OCI-LY7 (cell line): ENCODE results near the gene GSG1L.

ENCODE experiments used
- EZH2phosphoT487 ChIP-seq: fragments of 200-600 bp; sonication (generic); IDR thresholded peaks from 2 replicates; pipeline ENCODE4 v1.6.1; 2018; ENCODE audit warnings: low read depth, borderline replicate concordance, mild to moderate bottlenecking, mixed run types, antibody characterized with exemption, low read length, moderate library complexity, mixed read lengths
- TF ChIP-seq, protein P1 (sequence below): fragments of 200-600 bp; sonication (generic); conservative IDR thresholded peaks from 2 replicates; pipeline ENCODE4 v1.5.1; 2014; ENCODE audit warnings: mild to moderate bottlenecking, antibody characterized with exemption, low read length, moderate library complexity, mixed read lengths

DNA sequence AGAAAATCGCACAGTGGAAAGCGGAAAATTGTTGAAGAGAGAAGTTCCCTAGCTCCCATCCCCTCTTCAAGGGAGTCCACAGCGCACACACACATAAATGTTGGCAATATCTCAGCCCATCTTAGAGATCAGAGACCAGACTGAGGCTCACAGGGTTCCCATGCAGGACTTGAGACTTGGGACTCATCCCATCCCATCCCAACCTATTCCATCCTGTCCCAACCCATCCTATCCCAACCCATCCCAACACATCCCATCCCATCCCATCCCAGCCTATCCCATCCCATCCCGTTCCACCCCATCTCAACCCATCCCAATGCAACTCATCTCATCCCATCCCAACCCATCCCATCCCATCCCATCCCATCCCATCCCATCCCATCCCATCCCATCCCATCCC, 29.6 kb downstream of the GSG1L start:
- TF ChIP-seq, protein P1, sequence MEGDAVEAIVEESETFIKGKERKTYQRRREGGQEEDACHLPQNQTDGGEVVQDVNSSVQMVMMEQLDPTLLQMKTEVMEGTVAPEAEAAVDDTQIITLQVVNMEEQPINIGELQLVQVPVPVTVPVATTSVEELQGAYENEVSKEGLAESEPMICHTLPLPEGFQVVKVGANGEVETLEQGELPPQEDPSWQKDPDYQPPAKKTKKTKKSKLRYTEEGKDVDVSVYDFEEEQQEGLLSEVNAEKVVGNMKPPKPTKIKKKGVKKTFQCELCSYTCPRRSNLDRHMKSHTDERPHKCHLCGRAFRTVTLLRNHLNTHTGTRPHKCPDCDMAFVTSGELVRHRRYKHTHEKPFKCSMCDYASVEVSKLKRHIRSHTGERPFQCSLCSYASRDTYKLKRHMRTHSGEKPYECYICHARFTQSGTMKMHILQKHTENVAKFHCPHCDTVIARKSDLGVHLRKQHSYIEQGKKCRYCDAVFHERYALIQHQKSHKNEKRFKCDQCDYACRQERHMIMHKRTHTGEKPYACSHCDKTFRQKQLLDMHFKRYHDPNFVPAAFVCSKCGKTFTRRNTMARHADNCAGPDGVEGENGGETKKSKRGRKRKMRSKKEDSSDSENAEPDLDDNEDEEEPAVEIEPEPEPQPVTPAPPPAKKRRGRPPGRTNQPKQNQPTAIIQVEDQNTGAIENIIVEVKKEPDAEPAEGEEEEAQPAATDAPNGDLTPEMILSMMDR = no peak
- no peak for TF ChIP-seq EZH2phosphoT487
